ENCODE measurements around the gene BBIP1.
"Not testable (repeated sequence)": the region's sequence is repeated elsewhere in the genome, so short reads cannot be mapped to it uniquely, and the experiment has no call there.

The BBIP1 gene

DNA sequence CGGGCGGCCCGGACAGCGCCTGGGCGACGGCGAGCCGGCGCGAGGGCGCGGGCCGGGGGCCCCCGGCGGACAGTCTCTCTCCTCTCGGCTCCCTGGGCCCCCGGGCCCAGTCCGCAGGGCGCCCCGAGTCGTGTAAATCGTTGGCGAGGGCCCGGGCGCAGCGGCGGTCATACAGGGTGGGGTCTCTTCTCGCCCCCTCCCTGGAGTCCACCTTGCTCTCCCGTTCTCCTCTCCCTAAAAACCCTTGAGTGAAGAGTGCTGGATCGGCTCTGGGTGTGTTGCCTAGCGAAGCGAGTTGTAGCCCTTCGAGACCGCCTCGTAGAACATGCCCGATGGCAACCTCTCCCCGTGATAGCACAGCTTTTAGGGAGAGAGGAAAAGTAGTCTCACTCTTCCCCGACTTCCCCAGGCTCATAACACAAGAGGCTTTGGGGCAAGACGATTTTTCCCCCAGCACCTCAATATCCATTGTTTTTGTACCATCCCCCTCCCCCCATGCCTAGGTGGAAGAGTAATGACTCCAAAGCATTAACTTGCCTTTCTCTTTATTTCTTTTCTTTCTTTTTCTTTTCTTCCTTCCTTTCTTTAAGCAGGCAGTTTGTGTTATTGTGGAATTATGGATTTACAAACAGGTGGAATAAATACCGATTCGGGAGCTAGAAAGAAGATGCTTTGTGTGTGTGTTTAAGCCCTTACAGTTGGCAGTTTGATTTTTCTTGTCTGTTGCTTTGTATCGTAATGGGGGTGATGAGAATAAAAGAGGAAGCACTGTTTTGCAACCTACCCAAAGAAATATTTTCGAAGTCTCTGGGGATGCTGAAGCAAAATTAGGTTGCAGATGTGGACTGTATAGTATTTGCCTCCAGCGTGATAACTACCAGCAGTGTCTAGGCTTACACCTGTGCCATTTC lies 1.2 kb upstream of the BBIP1 start:
- no peak for FAIRE-seq

DNA sequence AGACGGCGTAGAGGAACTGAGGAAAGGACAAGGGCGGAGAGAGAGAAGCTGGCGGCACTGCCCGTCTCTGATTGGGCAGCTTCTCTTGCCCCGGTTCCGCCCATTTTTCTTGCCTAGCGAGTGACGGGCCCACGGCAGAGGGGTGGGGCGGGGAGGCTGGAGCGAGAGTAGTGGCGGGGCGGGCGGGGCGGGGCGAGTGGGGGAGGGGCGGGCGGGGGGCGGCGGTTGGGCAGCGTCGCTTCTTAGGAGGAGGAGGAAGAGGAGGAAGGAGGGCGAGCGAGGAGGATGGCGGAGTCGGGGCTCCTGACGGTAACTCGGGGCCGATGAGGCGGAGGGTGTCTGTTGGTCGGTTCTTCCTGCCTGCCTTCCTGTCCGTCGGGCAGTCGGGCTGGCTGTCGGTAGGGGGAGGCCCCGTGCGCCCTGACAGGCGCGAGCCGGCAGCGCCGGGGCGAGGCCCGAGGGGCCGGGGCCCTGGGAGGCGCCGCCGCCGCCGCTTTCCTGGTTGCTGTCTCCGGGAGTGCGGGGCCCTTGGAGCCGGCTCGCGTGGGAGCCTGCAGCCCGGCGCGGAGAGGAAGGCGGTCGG lies 460 bp upstream of the BBIP1 start, which contains the start of gene SHOC2:
TSS of gene SHOC2 (plus strand) at position 256 of the 583 bp plus-strand sequence. CDS start 44,755 bp downstream, outside the sequence.
- FAIRE-seq, result no peak

DNA sequence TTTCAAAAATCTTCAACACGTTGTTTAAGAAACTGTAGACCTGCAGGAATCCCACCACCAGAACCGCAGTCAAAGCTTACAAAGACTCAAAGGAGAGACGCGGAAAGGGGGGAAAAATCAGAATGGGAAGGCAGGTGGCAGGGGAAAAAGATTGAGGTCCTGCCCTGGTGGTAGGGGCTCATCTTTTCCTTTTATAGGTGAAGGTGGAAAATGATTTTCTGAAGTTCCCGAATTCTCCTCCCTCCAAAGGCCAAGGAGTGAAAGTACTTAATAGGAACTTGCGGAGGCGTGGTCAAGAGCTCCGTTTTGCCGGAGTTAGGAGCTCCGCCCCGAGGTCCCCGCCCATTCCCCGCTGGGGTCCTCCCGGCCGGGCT lies 724 bp downstream of the BBIP1 start:
- FAIRE-seq, result peak; percentile 72

DNA sequence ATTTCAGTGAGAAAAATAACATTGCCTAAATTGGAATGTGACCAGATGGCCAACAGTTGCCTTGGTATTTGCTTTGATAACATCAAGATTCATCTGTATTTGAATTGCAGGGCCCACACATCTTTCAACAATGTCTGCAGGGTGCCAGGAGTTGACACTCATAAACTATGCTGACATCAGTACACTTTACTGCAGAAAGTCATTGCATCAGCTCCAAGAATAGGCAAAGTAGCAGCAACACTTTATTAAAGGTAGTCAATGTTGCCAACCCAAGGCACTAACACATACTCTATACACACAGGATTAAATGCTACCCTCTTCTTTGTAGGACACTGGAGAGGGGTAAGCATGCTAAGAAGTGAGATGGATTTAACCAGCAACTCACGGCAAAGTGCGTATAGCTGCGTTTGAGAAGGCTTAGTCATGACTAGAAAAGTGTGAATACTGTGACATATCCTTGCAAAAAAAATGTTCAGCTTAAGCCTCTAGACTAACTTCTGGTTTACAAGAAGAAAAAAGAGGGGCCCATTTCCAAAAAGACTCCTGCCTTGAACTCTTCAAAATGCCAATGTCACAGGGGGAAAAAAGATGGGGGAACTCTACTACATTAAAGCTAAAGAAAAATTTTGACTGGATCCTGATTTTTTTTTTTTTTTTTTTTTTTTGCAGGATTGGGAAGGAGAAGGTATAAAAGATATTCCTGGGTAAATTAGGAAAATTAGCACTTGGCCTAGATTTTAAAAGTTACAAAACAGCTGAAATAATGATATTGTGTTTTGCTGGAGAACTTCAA lies 2.2 kb downstream of the BBIP1 start:
- no peak for FAIRE-seq

DNA sequence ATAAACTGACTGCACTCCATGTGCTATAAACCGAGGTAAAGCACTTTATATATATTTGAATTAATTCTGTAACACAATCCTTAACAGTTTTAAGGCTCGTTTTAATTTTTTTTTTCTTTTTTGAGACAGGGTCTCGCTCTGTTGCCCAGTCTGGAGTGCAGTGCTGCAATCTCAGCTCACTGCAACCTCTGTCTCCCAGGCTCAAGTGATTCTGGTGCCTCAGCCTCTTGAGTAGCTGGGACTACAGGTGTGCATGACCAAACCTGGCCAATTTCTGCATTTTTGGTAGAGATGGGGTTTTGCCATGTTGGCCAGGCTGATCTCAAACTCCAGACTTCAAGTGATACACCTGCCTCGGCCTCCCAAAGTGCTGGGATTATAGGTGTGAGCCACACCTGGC lies 3.4 kb downstream of the BBIP1 start:
- not testable (repeated sequence) for FAIRE-seq

DNA sequence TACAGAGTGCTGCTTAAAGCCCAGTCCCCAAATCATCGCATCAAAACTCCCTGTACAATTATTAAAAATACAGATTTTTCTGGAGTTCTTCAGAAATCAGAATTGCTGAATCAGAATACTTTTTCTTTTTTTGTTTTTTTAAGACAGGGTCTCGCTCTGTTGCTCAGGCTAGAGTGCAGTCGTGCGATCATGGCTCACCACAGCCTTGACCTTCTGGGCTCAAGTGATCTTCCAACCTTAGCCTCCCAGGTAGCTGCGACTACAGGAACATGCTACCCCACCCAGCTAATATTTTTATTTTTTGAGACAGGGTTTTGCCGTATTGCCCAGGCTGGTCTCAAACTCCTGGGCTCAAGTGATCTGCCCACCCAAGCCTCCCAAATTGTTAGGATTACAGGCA lies 3.9 kb downstream of the BBIP1 start:
- no peak for FAIRE-seq

DNA sequence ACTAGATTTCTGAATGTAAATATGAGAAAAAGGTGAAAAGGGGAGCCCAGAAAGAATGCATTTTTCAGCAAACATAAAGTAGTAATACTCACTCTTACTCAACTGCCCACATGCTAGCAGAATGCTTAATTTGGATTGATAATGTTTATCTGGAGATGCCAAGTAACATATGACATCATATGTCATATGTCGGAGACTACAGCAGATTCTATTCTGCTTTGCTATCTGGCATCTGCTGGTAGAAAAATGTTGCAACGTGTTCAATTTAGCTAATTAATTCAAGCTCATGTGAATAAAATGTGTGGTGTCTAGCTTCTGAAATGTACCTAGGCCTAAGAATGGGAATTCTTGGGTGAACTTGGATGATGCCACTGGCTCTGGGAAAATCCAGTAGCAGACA lies 4.5 kb downstream of the BBIP1 start:
- FAIRE-seq, result no peak

DNA sequence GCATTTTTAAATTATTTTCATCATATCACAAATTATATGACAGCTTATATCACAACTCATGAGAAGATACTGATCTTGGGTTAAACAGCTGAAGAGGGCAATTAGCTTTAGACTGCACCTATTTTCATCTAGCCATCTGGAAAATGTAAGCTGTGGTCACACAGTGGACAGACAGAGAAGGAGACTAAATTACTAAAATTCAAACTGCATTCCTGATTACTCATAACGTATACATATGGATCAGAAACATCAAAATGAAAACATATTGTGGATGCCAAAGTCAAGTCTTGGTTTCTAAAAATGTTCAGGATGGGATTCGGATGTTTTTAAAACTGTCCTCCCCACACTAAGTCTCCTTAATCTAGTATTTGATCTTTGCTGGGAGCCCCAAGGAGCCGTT lies 6.6 kb downstream of the BBIP1 start:
- no peak for FAIRE-seq

DNA sequence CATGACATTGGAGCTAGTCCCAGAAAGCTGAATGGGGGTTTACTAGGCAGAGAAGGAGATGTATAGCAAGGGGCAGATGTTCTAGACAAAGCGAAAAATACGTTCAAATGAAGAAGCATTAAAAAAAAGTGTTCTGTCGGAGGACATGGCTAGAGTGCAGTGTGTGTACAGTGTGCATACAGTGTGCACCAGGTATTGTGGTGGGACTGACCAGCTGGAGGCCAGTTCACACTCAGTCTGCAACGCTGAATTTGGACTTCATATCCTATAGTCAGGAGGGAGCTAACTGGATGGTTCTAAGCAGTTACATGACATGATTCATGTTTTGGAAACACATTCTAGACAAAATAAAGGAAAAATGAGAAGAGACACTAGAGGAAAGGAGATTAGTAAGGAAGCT lies 8.8 kb downstream of the BBIP1 start:
- FAIRE-seq, result no peak

DNA sequence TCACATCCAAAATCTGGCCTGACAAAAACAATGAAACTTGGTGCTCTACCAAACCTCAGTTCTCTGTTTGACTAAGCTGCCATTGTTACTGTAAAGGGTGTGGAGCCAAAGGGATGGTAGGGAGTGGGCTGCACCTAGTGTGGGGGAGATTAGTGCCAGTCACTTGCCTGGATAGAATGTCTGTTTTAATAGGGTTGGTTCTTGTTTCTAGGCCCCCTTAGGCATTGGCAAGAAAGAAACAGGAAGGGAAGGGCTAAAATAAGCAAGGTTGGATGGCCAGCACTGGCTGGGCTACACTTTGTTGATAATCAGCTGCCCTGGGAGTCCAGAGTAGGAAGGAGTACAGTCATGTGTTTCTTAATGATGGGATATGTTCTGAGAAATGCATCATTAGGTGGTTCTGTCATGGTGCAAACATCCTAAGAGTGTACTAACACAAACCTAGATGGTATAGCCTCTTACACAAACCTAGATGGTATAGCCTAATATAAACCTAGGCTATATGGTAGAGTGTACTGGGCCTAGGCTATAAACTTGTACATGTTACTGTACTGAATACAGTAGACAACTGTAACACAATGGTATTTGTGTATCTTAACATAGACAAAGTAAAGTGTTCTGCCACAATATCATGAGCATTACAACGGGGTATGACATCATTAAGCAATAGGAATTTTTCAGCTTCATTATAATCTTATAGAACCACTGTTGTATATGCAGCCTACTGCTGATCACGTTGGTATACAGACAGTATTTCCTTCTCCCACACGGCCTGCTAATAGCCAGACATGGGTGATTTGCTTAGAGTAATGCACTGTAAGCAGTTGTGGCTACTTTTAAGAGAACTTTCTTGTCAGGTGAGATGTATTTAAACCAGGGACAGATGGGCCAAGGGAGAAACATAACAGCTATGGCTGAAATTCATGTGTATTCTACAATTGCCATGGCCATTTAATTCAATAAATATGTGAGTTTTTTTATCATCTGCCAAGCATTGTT lies 15.4 kb downstream of the BBIP1 start:
- FAIRE-seq, result peak; percentile 43

DNA sequence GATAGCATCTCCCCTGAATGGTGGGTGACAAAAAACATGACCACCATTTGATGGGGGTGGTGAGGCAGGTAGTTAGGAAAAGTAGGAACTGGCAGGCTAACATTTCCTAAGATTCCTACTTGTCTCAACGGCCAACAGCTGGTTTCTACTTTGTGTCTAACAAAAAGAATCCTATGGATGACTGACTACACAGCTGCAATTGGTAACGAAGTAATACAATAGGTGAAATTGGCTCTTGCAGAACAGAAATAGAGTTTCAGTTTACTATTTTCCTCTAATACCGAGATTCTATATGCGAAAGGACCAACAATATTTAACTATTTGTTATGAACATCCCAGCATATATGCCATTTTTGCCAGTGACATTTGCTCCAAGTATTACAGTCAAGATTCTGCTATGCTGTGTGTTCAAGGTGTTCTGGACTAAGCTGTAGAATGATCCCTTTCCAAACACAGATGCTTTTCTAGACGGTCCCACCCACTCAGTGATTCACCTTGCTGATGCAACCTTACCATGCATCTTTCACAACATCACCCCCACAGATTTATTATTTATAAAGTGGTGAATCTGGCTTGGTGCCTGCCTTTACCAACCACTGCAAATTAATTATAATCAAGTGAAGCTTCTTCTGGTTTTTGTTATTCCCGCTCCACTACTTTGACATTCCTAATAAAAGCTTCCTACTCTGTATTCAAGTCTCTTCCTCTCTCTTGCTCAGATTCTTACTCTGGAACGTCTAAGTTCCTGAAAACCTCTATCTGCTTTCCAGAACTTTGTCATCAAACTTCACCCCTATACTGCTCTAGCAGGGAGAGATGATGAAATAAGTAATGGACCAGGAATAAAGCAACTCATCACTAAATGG lies 16.8 kb downstream of the BBIP1 start:
- FAIRE-seq, result peak; percentile 88

DNA sequence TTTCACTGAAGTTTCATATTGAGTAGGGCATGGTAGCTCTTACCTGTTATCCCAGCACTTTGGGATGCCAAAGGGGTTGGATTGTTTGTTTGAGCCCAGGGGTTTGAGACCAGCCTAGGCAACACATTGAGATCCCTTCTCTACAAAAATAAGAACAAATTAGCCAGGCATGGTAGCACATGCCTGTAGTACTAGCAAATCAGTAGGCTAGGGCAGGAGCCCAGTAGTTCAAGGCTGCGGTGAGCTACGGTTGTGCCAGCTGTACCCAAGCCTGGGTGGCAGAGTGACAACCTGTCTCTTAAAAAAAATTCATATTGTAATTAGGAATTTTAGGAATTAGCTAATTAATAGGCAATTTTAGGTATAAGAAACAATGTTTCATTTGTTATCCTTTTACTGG lies 18.0 kb downstream of the BBIP1 start:
- FAIRE-seq, result no peak

DNA sequence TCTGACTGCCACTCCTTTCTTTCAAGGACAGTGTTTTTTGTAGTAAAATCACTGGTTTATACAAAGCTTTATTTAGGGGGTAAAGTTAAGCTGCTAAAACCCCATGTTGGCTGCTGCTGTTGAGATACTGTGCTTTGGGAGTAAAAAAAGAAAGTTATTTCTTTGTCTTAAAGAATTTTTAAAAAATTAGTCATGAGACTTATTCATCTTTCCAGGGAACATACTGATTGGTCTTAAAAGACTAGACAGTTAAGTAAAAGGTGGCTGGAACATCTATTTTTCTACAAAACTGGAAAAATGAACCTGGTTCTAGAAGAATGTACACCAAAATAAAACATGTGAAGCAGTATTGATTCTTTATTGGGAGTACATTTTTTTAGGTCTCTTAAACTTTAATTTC lies 20.6 kb downstream of the BBIP1 start:
- no peak for FAIRE-seq

DNA sequence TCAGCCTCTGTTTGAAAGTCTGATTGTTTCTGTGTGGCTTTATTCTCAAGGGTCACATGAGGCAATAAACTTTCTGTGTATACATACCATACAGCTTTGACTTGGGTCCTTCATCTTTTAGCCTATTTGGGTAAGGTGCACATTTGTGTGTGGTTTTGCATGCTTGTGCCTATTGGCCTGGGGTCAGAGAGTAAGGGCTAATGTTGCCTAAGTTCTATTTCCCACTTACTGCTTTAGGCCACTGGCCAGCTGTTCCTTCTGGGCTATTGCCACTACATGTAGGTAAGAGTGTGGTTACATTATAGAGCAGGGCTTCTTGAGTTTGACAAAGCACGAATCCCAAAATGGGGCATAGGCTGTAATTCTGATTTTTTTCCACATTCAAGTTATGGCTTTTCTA lies 21.8 kb downstream of the BBIP1 start:
- FAIRE-seq, result no peak

DNA sequence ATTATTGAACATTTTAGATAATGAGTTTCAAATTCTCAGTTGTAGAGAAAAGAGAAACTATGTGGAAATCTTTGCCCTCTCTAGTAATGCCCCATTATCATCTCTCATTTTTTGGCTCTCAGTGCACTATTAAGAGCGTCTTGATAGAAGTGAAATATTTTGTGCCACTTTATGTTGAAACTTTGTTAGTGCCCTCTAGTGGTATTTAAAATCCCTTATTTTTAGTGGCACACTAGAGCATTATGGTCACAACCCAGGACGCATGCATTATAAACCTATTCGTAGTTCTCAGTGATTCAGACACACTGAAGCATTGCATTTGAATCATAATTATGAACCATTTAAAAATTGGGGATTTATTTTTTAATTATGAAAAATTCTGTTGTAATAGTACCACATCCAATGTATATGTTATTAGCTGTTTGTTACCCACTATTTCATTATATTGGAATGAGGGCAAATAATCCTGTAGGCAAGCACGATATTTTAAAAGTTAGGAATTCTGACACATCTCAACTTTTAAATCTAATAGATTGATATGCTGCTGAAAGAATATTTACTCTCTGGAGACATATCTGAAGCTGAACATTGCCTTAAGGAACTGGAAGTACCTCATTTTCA lies 25.3 kb downstream of the BBIP1 start:
- peak; percentile 79 for FAIRE-seq

DNA sequence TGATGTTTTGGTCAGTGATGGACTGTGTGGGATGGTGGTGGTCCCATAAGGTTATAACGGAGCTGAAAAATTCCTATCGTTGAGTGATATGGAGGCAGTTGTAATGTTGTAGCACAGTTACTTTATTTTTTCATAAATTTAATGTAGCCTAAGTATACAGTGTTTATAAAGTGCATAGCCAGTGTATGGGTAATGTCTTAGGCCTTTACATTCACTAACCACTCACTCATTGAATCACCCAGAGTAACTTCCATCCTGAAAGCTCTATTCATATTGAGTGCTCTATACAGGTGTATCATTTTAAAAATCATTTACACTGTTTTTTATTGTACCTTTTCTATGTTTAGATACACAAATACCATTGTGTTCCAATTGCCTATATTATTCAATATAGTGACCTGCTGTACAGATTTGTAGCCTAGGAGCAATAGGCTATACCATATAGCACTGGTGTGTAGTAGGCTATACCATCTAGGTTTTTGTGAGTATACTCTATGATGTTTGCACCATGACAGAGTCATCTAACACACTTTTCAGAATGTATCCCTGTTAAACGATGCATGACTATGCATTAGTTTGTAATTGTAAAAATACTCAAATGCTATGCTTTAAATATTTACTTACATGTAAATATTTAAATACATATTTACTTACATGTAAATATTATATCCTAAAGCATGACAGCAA lies 26.2 kb downstream of the BBIP1 start:
- peak; percentile 73 for FAIRE-seq

DNA sequence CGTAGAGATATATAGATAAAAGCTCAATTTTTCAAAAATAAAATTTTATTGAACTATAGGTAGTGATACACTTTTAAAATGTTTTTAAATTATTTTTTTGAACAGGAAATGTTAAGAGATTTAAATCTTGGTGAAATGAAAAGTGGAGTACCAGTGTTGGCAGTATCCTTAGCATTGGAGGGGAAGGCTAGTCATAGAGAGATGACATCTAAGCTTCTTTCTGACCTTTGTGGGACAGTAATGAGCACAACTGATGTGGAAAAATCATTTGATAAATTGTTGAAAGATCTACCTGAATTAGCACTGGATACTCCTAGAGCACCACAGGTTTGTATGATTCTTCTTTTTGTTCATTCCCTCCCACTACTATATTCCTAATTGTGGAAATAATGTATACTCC lies 31.4 kb downstream of the BBIP1 start:
- peak; percentile 49 for FAIRE-seq

DNA sequence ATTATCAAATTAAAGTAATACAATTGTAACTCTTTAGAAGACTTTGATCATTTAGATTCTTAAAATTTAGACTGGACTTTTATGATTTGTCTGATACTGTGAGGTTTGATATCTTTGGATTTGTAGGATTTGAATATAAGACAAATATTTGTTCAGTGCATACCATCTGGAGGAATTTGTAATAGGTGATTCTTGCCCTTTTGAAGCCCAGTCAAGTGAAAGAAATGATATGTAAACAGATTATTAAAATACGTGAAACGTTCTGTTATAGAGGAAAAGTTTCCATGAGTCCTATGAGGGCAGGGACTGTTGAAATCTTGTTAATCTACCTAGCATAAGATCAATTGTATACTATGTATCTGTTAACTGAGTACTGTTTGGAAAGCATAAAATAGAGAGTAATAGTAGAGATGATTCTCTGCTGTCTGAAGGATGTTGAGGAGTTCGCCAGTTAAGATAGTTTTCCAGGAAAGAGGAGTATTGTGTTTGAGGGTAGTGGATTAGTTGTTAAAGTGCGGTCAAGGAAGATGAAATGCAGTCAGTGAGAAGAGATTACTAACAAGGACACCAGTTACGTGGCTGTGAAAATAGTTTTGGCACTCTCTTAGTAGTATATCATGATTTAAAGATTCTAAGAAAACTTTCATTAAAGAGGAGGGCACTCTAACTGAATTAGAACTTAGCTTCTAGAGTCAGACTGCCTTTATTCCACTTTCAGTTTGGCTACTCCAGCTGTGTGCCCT lies 32.9 kb downstream of the BBIP1 start:
- no peak for FAIRE-seq

DNA sequence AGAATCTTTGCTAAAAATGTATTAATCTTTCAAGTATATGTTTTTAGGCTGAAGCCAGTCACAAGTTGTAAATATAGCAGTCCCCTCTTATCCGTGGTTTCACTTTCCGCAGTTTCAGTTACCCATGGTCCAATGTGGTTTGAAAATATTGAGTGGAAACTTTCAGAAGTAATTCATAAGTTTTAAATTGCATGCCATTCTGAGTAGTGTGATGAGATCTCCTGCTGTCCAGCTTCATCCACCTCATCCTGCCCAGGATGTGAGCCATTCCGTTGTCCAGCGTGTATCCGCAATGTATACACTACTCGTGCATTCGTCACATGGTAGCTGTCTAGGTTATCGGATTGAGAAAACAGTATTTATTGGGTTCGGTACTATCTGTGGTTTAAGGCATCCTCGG lies 35.1 kb downstream of the BBIP1 start:
- FAIRE-seq, result no peak

DNA sequence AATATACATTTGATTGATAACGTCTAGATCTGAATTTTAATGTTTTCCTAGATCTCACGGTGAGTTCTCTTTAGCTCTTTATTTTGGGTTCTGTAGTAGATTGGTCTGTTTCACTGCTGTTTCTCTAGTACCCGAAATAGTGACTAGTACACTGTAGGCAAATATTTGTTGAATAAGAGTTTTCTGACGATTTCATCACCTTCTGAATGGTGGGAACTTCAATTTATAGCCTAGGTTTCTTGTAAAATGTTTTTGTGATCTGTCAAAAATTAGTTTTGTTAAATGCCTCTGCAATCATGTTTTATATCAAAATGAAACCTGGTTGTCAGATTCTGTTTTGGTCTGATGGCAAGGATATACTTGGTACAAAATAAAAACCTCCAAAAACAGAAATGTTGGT lies 37.1 kb downstream of the BBIP1 start:
- FAIRE-seq, result no peak
